IMR-90 (cell line): ENCODE results near the gene PRKCH. TPM values are rescaled to one million over a fixed set of nuclear protein-coding genes. Genes with fewer than 3 reads are reported as not detected.

Experiments used
- ATAC-seq: fragments of 200-7000 bp; cut with Tn5 transposase; 2 replicates; pipeline ENCODE4 v1.9.1; 2020; ENCODE audit warnings: low read depth, mild to moderate bottlenecking, moderate library complexity
- BruUV-seq: library from RNA; stranded (reverse); fragments of 400-500 nt; replicated peaks from 2 replicates; lab custom pipeline; 2021; lab: Mats Ljungman, UMichigan
- CTCF ChIA-PET: fragments of 300-600 bp; formaldehyde crosslinking; extraction: SDS; loops from one replicate; lab custom pipeline; 2021; ENCODE audit warnings: antibody characterized with exemption; lab: Yijun Ruan, JAX
- POLR2A ChIA-PET: fragments of 300-600 bp; sonication (Branson Sonifier 250); formaldehyde crosslinking; loops from one replicate; lab custom pipeline; 2022; ENCODE audit warnings: antibody characterized with exemption; ENCODE audit not compliant: unreplicated experiment; lab: Charles Lee
- DNase-seq: peaks from one replicate; pipeline ENCODE4 v3.0.0; 2013
- H2AFZ ChIP-seq: replicated peaks from 2 replicates; pipeline ENCODE3; 2013; ENCODE audit warnings: low read length, mild to moderate bottlenecking; ENCODE audit not compliant: poor library complexity
- H2AK5ac ChIP-seq: 2 replicates; pipeline ENCODE4 v1.6.1; 2013; ENCODE audit warnings: low read depth, low read length, inconsistent platforms
- H2AK9ac ChIP-seq: replicated peaks from 2 replicates; pipeline ENCODE3; 2013; ENCODE audit warnings: mild to moderate bottlenecking, low read depth, low read length, moderate library complexity; ENCODE audit not compliant: poor library complexity
- H2BK120ac ChIP-seq: 2 replicates; pipeline ENCODE4 v1.6.1; 2013; ENCODE audit warnings: low read depth, low read length, inconsistent platforms
- H2BK15ac ChIP-seq: 3 replicates; pipeline ENCODE4 v1.6.1; 2013; ENCODE audit warnings: low read depth, low read length, inconsistent platforms
- H2BK20ac ChIP-seq: 2 replicates; pipeline ENCODE4 v1.6.1; 2013; ENCODE audit warnings: low read depth, mild to moderate bottlenecking, inconsistent platforms, low read length, moderate library complexity
- H2BK5ac ChIP-seq: 2 replicates; pipeline ENCODE4 v1.6.1; 2013; ENCODE audit warnings: mild to moderate bottlenecking, low read depth, low read length, inconsistent platforms; ENCODE audit not compliant: poor library complexity, severe bottlenecking
- H3K14ac ChIP-seq: replicated peaks from 2 replicates; pipeline ENCODE4 v1.6.1; 2013; ENCODE audit warnings: low read depth, low read length, inconsistent platforms
- H3K18ac ChIP-seq: 2 replicates; pipeline ENCODE4 v1.6.1; 2013; ENCODE audit warnings: low read depth, low read length, control low read depth
- H3K23ac ChIP-seq: 2 replicates; pipeline ENCODE4 v1.6.1; 2013; ENCODE audit warnings: low read depth, low read length, inconsistent platforms
- H3K27ac ChIP-seq: 2 replicates; pipeline ENCODE4 v1.5.1; 2013; ENCODE audit warnings: mild to moderate bottlenecking, control low read depth, low read length; ENCODE audit not compliant: insufficient read depth
- H3K27me3 ChIP-seq: 2 replicates; pipeline ENCODE4 v1.6.1; 2013; ENCODE audit warnings: low read length; ENCODE audit not compliant: control insufficient read depth, insufficient read depth
- H3K36me3 ChIP-seq: 2 replicates; pipeline ENCODE4 v1.6.1; 2013; ENCODE audit warnings: low read length, mixed read lengths; ENCODE audit not compliant: control insufficient read depth, insufficient read depth
- H3K4ac ChIP-seq: 2 replicates; pipeline ENCODE4 v1.6.1; 2013; ENCODE audit warnings: low read depth, low read length, inconsistent platforms
- H3K4me1 ChIP-seq: 2 replicates; pipeline ENCODE4 v1.6.1; 2013; ENCODE audit warnings: low read length, mixed read lengths; ENCODE audit not compliant: control insufficient read depth, insufficient read depth
- H3K4me2 ChIP-seq: 2 replicates; pipeline ENCODE4 v1.6.1; 2013; ENCODE audit warnings: low read depth, mild to moderate bottlenecking, control low read depth, low read length, moderate library complexity
- H3K4me3 ChIP-seq: 2 replicates; pipeline ENCODE4 v1.5.1; 2013; ENCODE audit warnings: low read depth, mild to moderate bottlenecking, control low read depth, low read length, moderate library complexity; ENCODE audit not compliant: insufficient read depth
- H3K56ac ChIP-seq: 2 replicates; pipeline ENCODE4 v1.6.1; 2013; ENCODE audit warnings: low read length, inconsistent platforms; ENCODE audit not compliant: insufficient read depth; ENCODE audit errors: extremely low read depth
- H3K79me1 ChIP-seq, 2 experiments: 2 replicates each; pipeline ENCODE4 v1.6.1; 2013; ENCODE audit warnings: low read length in 2 of 2, inconsistent platforms in 1 of 2, low read depth in 1 of 2
- H3K9ac ChIP-seq: 2 replicates; pipeline ENCODE4 v1.6.1; 2013; ENCODE audit warnings: low read depth, low read length, control low read depth
- H3K9me1 ChIP-seq: 2 replicates; pipeline ENCODE4 v1.6.1; 2013; ENCODE audit warnings: low read length, inconsistent platforms; ENCODE audit not compliant: insufficient read depth
- H3K9me3 ChIP-seq: 2 replicates; pipeline ENCODE4 v1.6.1; 2013; ENCODE audit warnings: low read length; ENCODE audit not compliant: control insufficient read depth, insufficient read depth
- H4K20me1 ChIP-seq: 2 replicates; pipeline ENCODE4 v1.6.1; 2013; ENCODE audit warnings: low read length, inconsistent platforms; ENCODE audit not compliant: insufficient read depth
- H4K5ac ChIP-seq: 2 replicates; pipeline ENCODE4 v1.6.1; 2013; ENCODE audit warnings: mild to moderate bottlenecking, low read depth, low read length, control low read depth
- H4K8ac ChIP-seq, 2 experiments: 2 replicates each; pipeline ENCODE4 v1.6.1; 2013; ENCODE audit warnings: low read depth in 2 of 2, low read length in 2 of 2, control low read depth in 1 of 2, inconsistent platforms in 1 of 2
- H4K91ac ChIP-seq: 2 replicates; pipeline ENCODE4 v1.6.1; 2013; ENCODE audit warnings: low read depth, low read length, inconsistent platforms; ENCODE audit not compliant: insufficient read depth
- BHLHE40 ChIP-seq: fragments of 150-350 bp; IDR thresholded peaks from 2 replicates; pipeline ENCODE4 v1.6.1; 2016; ENCODE audit warnings: mild to moderate bottlenecking, low read depth, low read length
- CEBPB ChIP-seq: IDR thresholded peaks from 2 replicates; pipeline ENCODE4 v1.6.1; 2012; ENCODE audit warnings: low read depth, low read length, improper control_type of control experiment
- CHD1 ChIP-seq: IDR thresholded peaks from 2 replicates; pipeline ENCODE4 v1.6.1; 2012; ENCODE audit warnings: low read depth, low read length, improper control_type of control experiment
- CTCF ChIP-seq: conservative IDR thresholded peaks from 2 replicates; pipeline ENCODE4 v1.5.1; 2012; ENCODE audit warnings: mild to moderate bottlenecking, low read depth, low read length, improper control_type of control experiment
- ELK1 ChIP-seq: fragments of 150-350 bp; IDR thresholded peaks from 2 replicates; pipeline ENCODE4 v1.6.1; 2016; ENCODE audit warnings: low read depth, mild to moderate bottlenecking, low read length, moderate library complexity, borderline replicate concordance
- FOS ChIP-seq: fragments of 150-350 bp; IDR thresholded peaks from 2 replicates; pipeline ENCODE4 v1.6.1; 2016; ENCODE audit warnings: low read depth, low read length
- MAFK ChIP-seq: IDR thresholded peaks from 2 replicates; pipeline ENCODE4 v1.6.1; 2012; ENCODE audit warnings: low read depth, low read length, improper control_type of control experiment
- MAZ ChIP-seq: IDR thresholded peaks from 2 replicates; pipeline ENCODE4 v1.6.1; 2012; ENCODE audit warnings: low read depth, mild to moderate bottlenecking, low read length, improper control_type of control experiment, moderate library complexity, borderline replicate concordance
- MXI1 ChIP-seq: IDR thresholded peaks from 2 replicates; pipeline ENCODE4 v1.6.1; 2012; ENCODE audit warnings: low read depth, mild to moderate bottlenecking, low read length, moderate library complexity, borderline replicate concordance
- NFE2L2 ChIP-seq: fragments of 150-350 bp; IDR thresholded peaks from 2 replicates; pipeline ENCODE4 v1.6.1; 2016; ENCODE audit warnings: low read depth, mild to moderate bottlenecking, low read length
- POLR2A ChIP-seq: IDR thresholded peaks from 2 replicates; pipeline ENCODE4 v1.6.1; 2012; ENCODE audit warnings: mild to moderate bottlenecking, low read depth, low read length
- RAD21 ChIP-seq: IDR thresholded peaks from 2 replicates; pipeline ENCODE4 v1.6.1; 2012; ENCODE audit warnings: low read length, improper control_type of control experiment
- RCOR1 ChIP-seq: IDR thresholded peaks from 2 replicates; pipeline ENCODE4 v1.6.1; 2012; ENCODE audit warnings: mild to moderate bottlenecking, low read length, improper control_type of control experiment; ENCODE audit not compliant: insufficient replicate concordance
- RFX5 ChIP-seq: IDR thresholded peaks from 2 replicates; pipeline ENCODE4 v1.8.0; 2012; ENCODE audit warnings: low read depth, mild to moderate bottlenecking, low read length, moderate library complexity
- SMC3 ChIP-seq: fragments of 150-350 bp; IDR thresholded peaks from 2 replicates; pipeline ENCODE4 v1.6.1; 2016; ENCODE audit warnings: low read depth, mild to moderate bottlenecking, antibody characterized with exemption, low read length, moderate library complexity
- USF2 ChIP-seq: fragments of 150-350 bp; IDR thresholded peaks from 2 replicates; pipeline ENCODE4 v1.6.1; 2017; ENCODE audit warnings: mild to moderate bottlenecking, antibody characterized with exemption, low read length, low read depth
- WGBS, 2 experiments: methylation state at CpG; one replicate each; pipeline versions ENCODE4 v1.1.5 to v1.1.7; 2013; ENCODE audit warnings: missing lambda C conversion rate in 2 of 2; ENCODE audit not compliant: insufficient read length in 1 of 2; ENCODE audit errors: extremely low coverage in 2 of 2; 5-methylcytosine and 5-hydroxymethylcytosine counted together
- dilution Hi-C: fragments of 300-500 bp; cut with HindIII; formaldehyde crosslinking; loops from one replicate; pipeline ENCODE4 v1.14.3; 2018; ENCODE audit warnings: low sequenced_read_pairs; ENCODE audit not compliant: unreplicated experiment
- in situ Hi-C: fragments of 300-500 bp; cut with MboI; formaldehyde crosslinking; loops from 3 replicates; pipeline ENCODE4 v1.14.3; 2019; ENCODE audit warnings: low sequenced_read_pairs, inconsistent platforms, mixed read lengths
- intact Hi-C: fragments of 100-400 bp; cut with micrococcal nuclease; formaldehyde crosslinking; loops from 2 replicates; pipeline ENCODE4 v1.10.0; 2022
- polyA plus RNA-seq, 3 experiments: library from polyadenylated mRNA; depleted of rRNA; stranded (reverse); fragments of >200 nt; gene quantifications; 2 replicates each; pipeline ENCODE4 v1.2.3, GENCODE V29; 2012; ENCODE audit warnings: low replicate concordance in 1 of 3
- total RNA-seq: library from RNA; depleted of rRNA; stranded (reverse); fragments of >200 nt; gene quantifications from 2 replicates; pipeline ENCODE4 v1.2.3, GENCODE V29; 2012

PRKCH gene
- total and polyA plus RNA-seq, 2 of the 4 experiments (the other 2 are of a cell fraction), result 1.6 to 2.3 TPM

- H2AFZ ChIP-seq, result no peak overlapping the region
- no peak for TF ChIP-seq MXI1
- no peak for TF ChIP-seq NFE2L2
- TF ChIP-seq ELK1, result no peak
- no peak for TF ChIP-seq MAFK
- TF ChIP-seq SMC3, result no peak
- no peak for TF ChIP-seq FOS
- TF ChIP-seq CEBPB, result no peak
- TF ChIP-seq RFX5, result no peak
- TF ChIP-seq RAD21, result no peak
- TF ChIP-seq POLR2A, result no peak
- no peak for TF ChIP-seq CTCF
- no peak for TF ChIP-seq USF2
- TF ChIP-seq RCOR1, result no peak
- no peak for TF ChIP-seq CHD1
- no peak for TF ChIP-seq MAZ
- no peak for TF ChIP-seq BHLHE40
- no peak overlapping the region for H3K27ac ChIP-seq
- CTCF ChIA-PET, result no interaction called here
- intact Hi-C loops (no loop called here), dilution Hi-C loops (no loop called here), in situ Hi-C loops (no loop called here)
- H3K9me3 ChIP-seq, result no peaks in the 10 kb centered on the region
- H4K91ac ChIP-seq, result no peak overlapping the region
- H2BK5ac ChIP-seq, result no peak overlapping the region
- H4K5ac ChIP-seq, result no peak overlapping the region
- no peak overlapping the region for H3K56ac ChIP-seq
- H3K4ac ChIP-seq, result no peak overlapping the region
- H3K79me1 ChIP-seq, result no peaks in the 10 kb centered on the region
- H3K4me2 ChIP-seq, result no peak overlapping the region
- no TSS peak for BruUV-seq
- no peak overlapping the region for H2BK20ac ChIP-seq
- H2AK9ac ChIP-seq, result no peak overlapping the region
- peaks cover 9% of the 10 kb centered on the region for H3K27me3 ChIP-seq
- no peak overlapping the region for H2BK120ac ChIP-seq
- peaks cover 1% of the 10 kb centered on the region; the same call in 1 of the 2 replicates for H3K4me1 ChIP-seq
- H3K14ac ChIP-seq, result no peak overlapping the region
- no peak overlapping the region for H4K8ac ChIP-seq
- no peak overlapping the region for H3K23ac ChIP-seq
- no peak overlapping the region for H3K4me3 ChIP-seq
- ATAC-seq, result peak; percentile 17
- POLR2A ChIA-PET, result no interaction called here
- H2BK15ac ChIP-seq, result no peak overlapping the region
- H4K20me1 ChIP-seq, result no peaks in the 10 kb centered on the region
- DNase-seq, result no peak
- WGBS, 2 experiments, result no CpG with 5 or more reads among the region's 3 CpGs
- no peak overlapping the region for H2AK5ac ChIP-seq
- no peak overlapping the region for H3K9ac ChIP-seq
- no peaks in the 10 kb centered on the region for H3K9me1 ChIP-seq
- no peak overlapping the region for H3K18ac ChIP-seq
- no peaks in the 10 kb centered on the region for H3K36me3 ChIP-seq
These were observed 47.5 kb downstream of the PRKCH start for GRCh38 chr14:61368781-61369453.
